Measurements from ENCODE around the gene ADAMTSL1. TPM values are rescaled to one million over a fixed set of nuclear protein-coding genes. Genes with fewer than 3 reads are reported as not detected.

ADAMTSL1 gene
- polyA plus RNA-seq, 1 donor from 2014 or later: 1.1 TPM

GRCh38 chr9:18819418-18819817 lies 345.5 kb downstream of the ADAMTSL1 start:
- Histone ChIP-seq H3K9me3 (ENCODE audit: low read length) (no peaks in the 10 kb centered on the region), H3K36me3 (ENCODE audit: insufficient read depth, low read length) (no peaks in the 10 kb centered on the region), H3F3A (ENCODE audit: insufficient read depth, low read length, poor library complexity, severe bottlenecking) (no peaks in the 10 kb centered on the region), H2AFZ (ENCODE audit: low read depth, low read length) (no peak overlapping the region), H3K79me2 (replicated peaks; ENCODE audit: insufficient read depth, low read length) (no peaks in the 10 kb centered on the region), H3K4me3 (ENCODE audit: low read length) (no peak overlapping the region), H4K20me1 (ENCODE audit: insufficient read depth) (no peaks in the 10 kb centered on the region), H3K4me2 (ENCODE audit: low read length) (no peak overlapping the region), H3K27ac (ENCODE audit: low read length) (no peak overlapping the region), H3K9ac (ENCODE audit: low read length) (no peak overlapping the region), H3K9me2 (ENCODE audit: insufficient read depth, low read length) (no peaks in the 10 kb centered on the region), H3K27me3 (ENCODE audit: insufficient read depth, low read depth, low read length) (no peaks in the 10 kb centered on the region)
- TF ChIP-seq MXI1 (conservative IDR thresholded peaks at IDR 0.05; ENCODE audit: poor library complexity, severe bottlenecking) (no peak), REST (IDR thresholded peaks at IDR 0.05; ENCODE audit: borderline replicate concordance) (no peak)

GRCh38 chr9:18820566-18821095 lies 346.7 kb downstream of the ADAMTSL1 start:
- TF ChIP-seq CTCF (IDR thresholded peaks at IDR 0.05; ENCODE audit: poor library complexity, severe bottlenecking): no peak
- no peak for TF ChIP-seq POLR2AphosphoS5 (IDR thresholded peaks at IDR 0.05)
- TF ChIP-seq EZH2 (IDR thresholded peaks at IDR 0.05; ENCODE audit: borderline replicate concordance, insufficient read depth, low read length, poor library complexity, severe bottlenecking): no peak
- TF ChIP-seq TAF1 (IDR thresholded peaks at IDR 0.05; ENCODE audit: low read depth): no peak
- no peak for TF ChIP-seq RAD21 (conservative IDR thresholded peaks at IDR 0.05)
- TF ChIP-seq REST (IDR thresholded peaks at IDR 0.05; ENCODE audit: borderline replicate concordance): no peak
- no peak for TF ChIP-seq MXI1 (conservative IDR thresholded peaks at IDR 0.05; ENCODE audit: poor library complexity, severe bottlenecking)
- TF ChIP-seq EP300 (conservative IDR thresholded peaks at IDR 0.05; ENCODE audit: poor library complexity, severe bottlenecking): no peak
- no peak for TF ChIP-seq SMC3 (conservative IDR thresholded peaks at IDR 0.05; ENCODE audit: poor library complexity)
- no peak overlapping the region for H3K4me2 ChIP-seq (ENCODE audit: low read length)

More at GRCh38 chr9:18820566-18821095, 346.7 kb downstream of the ADAMTSL1 start:
- Histone ChIP-seq H4K20me1 (ENCODE audit: insufficient read depth) (no peaks in the 10 kb centered on the region), H3F3A (ENCODE audit: insufficient read depth, low read length, poor library complexity, severe bottlenecking) (no peaks in the 10 kb centered on the region), H3K4me3 (ENCODE audit: low read length) (no peak overlapping the region), H2AFZ (ENCODE audit: low read depth, low read length) (no peak overlapping the region), H3K27me3 (ENCODE audit: insufficient read depth, low read depth, low read length) (no peaks in the 10 kb centered on the region), H3K9me2 (ENCODE audit: insufficient read depth, low read length) (no peaks in the 10 kb centered on the region), H3K9me3 (ENCODE audit: low read length) (no peaks in the 10 kb centered on the region), H3K27ac (ENCODE audit: low read length) (no peak overlapping the region), H3K79me2 (replicated peaks; ENCODE audit: insufficient read depth, low read length) (no peaks in the 10 kb centered on the region), H3K9ac (ENCODE audit: low read length) (no peak overlapping the region), H3K36me3 (ENCODE audit: insufficient read depth, low read length) (no peaks in the 10 kb centered on the region)

Measured in neural cell (in vitro differentiated cells).